ENCODE data around the gene HTRA3.

The HTRA3 gene

DNA sequence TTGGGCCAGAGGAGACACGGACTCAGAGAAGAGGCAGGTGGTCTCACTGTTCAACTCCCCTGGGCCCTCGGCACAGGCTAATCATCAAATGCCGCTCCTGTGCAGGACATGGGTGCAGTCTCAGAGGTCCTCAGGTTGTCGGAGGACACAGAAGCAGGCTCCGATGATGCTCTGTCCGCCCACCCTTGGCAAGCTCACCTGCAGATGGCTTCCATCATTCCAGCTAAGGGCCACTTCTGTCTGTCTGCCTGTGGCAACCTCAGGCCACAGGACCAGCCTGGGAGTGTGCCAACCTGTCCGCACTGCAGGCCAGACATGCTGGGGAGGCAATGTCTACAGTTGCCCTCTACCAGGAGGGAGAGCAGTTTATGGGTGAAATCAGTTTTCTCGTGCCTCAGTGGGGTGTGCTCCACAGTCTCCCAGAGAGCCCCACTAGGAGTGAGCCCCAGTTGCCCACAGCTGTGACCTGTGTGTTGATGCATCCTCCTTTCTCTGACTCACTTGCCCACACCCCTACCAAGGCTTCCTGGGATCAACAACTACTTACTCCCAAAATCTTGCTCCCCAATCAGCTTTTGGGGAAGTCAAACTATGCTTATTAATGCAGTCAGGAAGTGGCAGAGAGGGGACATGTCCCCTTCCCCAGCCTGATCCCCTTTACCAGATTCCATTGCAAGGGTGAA is 55.9 kb downstream of the HTRA3 start (continued):
- TF ChIP-seq, protein P1, sequence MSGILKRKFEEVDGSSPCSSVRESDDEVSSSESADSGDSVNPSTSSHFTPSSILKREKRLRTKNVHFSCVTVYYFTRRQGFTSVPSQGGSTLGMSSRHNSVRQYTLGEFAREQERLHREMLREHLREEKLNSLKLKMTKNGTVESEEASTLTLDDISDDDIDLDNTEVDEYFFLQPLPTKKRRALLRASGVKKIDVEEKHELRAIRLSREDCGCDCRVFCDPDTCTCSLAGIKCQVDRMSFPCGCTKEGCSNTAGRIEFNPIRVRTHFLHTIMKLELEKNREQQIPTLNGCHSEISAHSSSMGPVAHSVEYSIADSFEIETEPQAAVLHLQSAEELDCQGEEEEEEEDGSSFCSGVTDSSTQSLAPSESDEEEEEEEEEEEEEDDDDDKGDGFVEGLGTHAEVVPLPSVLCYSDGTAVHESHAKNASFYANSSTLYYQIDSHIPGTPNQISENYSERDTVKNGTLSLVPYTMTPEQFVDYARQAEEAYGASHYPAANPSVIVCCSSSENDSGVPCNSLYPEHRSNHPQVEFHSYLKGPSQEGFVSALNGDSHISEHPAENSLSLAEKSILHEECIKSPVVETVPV (CRISPR knock-in tag; IDR thresholded peaks at IDR 0.05): no peak

DNA sequence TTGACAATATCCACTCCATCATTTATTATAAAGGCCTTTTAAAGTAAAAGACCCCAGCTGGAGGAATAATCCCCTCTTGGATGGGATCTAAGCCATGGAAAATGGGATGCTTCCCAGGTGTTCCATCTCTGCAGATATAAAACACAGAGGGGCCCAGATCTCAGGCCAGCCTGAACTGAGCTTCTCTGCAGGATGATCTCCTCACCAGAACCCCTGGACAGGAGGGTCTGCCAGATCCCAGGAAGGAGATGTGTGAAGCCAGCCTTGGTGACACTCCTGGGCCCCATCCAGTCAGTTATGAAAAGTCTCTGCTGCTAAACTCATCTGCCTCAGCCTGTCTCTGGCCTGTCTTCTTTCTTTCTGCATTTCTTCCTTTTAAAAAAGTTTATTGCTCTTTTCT is 56.7 kb downstream of the HTRA3 start:
- TF ChIP-seq, protein P1 (CRISPR knock-in tag; IDR thresholded peaks at IDR 0.05): no peak
- TF ChIP-seq CSDC2 (CRISPR knock-in tag; IDR thresholded peaks at IDR 0.05) (no peak), SNAI2 (CRISPR knock-in tag; IDR thresholded peaks at IDR 0.05) (no peak), GLIS3 (CRISPR knock-in tag; IDR thresholded peaks at IDR 0.05) (no peak), ZNF565 (CRISPR knock-in tag; conservative IDR thresholded peaks at IDR 0.05; ENCODE audit: low read depth) (no peak), BACH2 (CRISPR knock-in tag; IDR thresholded peaks at IDR 0.05; ENCODE audit: borderline replicate concordance) (no peak), ZFP3 (CRISPR knock-in tag; IDR thresholded peaks at IDR 0.05) (no peak)
- TF ChIP-seq, protein P2, sequence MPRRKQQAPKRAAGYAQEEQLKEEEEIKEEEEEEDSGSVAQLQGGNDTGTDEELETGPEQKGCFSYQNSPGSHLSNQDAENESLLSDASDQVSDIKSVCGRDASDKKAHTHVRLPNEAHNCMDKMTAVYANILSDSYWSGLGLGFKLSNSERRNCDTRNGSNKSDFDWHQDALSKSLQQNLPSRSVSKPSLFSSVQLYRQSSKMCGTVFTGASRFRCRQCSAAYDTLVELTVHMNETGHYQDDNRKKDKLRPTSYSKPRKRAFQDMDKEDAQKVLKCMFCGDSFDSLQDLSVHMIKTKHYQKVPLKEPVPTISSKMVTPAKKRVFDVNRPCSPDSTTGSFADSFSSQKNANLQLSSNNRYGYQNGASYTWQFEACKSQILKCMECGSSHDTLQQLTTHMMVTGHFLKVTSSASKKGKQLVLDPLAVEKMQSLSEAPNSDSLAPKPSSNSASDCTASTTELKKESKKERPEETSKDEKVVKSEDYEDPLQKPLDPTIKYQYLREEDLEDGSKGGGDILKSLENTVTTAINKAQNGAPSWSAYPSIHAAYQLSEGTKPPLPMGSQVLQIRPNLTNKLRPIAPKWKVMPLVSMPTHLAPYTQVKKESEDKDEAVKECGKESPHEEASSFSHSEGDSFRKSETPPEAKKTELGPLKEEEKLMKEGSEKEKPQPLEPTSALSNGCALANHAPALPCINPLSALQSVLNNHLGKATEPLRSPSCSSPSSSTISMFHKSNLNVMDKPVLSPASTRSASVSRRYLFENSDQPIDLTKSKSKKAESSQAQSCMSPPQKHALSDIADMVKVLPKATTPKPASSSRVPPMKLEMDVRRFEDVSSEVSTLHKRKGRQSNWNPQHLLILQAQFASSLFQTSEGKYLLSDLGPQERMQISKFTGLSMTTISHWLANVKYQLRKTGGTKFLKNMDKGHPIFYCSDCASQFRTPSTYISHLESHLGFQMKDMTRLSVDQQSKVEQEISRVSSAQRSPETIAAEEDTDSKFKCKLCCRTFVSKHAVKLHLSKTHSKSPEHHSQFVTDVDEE (CRISPR knock-in tag; IDR thresholded peaks at IDR 0.05): no peak
- TF ChIP-seq, protein P3, sequence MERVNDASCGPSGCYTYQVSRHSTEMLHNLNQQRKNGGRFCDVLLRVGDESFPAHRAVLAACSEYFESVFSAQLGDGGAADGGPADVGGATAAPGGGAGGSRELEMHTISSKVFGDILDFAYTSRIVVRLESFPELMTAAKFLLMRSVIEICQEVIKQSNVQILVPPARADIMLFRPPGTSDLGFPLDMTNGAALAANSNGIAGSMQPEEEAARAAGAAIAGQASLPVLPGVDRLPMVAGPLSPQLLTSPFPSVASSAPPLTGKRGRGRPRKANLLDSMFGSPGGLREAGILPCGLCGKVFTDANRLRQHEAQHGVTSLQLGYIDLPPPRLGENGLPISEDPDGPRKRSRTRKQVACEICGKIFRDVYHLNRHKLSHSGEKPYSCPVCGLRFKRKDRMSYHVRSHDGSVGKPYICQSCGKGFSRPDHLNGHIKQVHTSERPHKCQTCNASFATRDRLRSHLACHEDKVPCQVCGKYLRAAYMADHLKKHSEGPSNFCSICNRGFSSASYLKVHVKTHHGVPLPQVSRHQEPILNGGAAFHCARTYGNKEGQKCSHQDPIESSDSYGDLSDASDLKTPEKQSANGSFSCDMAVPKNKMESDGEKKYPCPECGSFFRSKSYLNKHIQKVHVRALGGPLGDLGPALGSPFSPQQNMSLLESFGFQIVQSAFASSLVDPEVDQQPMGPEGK (CRISPR knock-in tag; IDR thresholded peaks at IDR 0.05; ENCODE audit: borderline replicate concordance): no peak
- no peak for ATAC-seq

DNA sequence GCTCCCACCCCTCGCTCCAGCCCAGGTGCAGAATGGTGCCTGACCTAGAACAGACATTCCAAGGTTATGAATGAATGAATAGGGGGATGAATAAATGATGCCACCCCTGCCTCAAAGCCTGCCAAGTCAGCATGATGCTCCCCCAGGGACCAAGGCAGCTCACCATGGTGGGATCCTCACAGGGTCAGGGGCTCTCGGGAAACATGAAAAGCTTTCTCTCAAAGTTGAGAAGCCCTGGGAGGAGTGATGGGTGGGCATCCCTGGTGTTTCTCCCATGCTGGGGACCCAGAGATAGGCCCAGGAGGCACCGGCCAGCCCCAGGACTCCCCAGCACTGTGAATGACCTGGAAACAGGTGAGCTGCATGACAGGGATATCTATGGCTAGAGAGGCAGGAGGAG is 58.9 kb downstream of the HTRA3 start:
- TF ChIP-seq, protein P4, sequence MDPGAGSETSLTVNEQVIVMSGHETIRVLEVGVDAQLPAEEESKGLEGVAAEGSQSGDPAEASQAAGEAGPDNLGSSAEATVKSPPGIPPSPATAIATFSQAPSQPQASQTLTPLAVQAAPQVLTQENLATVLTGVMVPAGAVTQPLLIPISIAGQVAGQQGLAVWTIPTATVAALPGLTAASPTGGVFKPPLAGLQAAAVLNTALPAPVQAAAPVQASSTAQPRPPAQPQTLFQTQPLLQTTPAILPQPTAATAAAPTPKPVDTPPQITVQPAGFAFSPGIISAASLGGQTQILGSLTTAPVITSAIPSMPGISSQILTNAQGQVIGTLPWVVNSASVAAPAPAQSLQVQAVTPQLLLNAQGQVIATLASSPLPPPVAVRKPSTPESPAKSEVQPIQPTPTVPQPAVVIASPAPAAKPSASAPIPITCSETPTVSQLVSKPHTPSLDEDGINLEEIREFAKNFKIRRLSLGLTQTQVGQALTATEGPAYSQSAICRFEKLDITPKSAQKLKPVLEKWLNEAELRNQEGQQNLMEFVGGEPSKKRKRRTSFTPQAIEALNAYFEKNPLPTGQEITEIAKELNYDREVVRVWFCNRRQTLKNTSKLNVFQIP (CRISPR knock-in tag; IDR thresholded peaks at IDR 0.05; ENCODE audit: borderline replicate concordance, low read depth): no peak
- ATAC-seq: no peak

DNA sequence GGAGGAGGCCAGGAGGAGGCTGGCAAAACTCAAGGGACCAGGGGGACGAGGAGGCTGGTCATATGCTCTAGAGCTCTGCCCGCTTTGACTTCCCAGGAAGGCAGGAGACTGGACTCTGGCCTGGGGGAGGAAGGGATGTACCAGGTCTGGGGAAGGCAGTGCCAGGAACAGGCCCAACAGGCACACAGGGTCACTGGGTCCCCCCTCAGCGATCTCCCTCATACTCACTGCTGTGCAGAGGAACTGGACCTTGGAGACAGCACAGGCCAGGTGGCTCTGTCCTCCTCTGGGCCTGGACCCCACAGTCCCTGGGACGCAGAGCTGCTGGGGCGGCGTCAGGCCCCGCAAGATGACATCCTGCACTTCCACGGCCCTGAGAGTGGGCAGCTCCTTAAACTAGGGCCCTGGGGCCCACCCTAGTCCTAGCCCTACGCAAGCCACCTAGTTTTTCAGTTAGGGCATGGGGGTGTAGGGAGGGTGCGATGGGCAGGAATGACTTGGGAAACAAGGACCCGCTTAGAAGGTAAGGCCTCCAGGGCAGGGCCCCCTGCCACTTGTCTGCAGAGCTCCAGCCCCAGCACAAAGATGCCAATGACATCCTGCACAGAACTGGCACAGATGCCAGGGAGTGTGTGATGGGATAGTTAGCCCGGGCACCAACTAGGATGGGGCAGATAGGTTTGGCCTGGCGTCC is 59.5 kb downstream of the HTRA3 start:
- ATAC-seq: no peak
- TF ChIP-seq BACH2 (CRISPR knock-in tag; IDR thresholded peaks at IDR 0.05; ENCODE audit: borderline replicate concordance) (no peak), ZNF8 (CRISPR knock-in tag; IDR thresholded peaks at IDR 0.05) (no peak), OSR1 (CRISPR knock-in tag; IDR thresholded peaks at IDR 0.05) (no peak), ZFP30 (CRISPR knock-in tag; IDR thresholded peaks at IDR 0.05) (no peak), ZNF565 (CRISPR knock-in tag; conservative IDR thresholded peaks at IDR 0.05; ENCODE audit: low read depth) (no peak), ISL1 (CRISPR knock-in tag; IDR thresholded peaks at IDR 0.05) (no peak), CSDC2 (CRISPR knock-in tag; IDR thresholded peaks at IDR 0.05) (no peak), TOX (CRISPR knock-in tag; IDR thresholded peaks at IDR 0.05; ENCODE audit: borderline replicate concordance) (no peak)
- TF ChIP-seq, protein P2 (CRISPR knock-in tag; IDR thresholded peaks at IDR 0.05): no peak
- TF ChIP-seq, protein P3 (CRISPR knock-in tag; IDR thresholded peaks at IDR 0.05; ENCODE audit: borderline replicate concordance): no peak

Data from SK-N-SH treated with all-trans-retinoic acid at 6 μM for 48 hours (cell line).